Kidney epithelial cell (primary cell): ENCODE results near the gene ALCAM. TPM values are rescaled to one million over a fixed set of nuclear protein-coding genes. Genes with fewer than 3 reads are reported as not detected.
"Not testable (repeated sequence)": the region's sequence is repeated elsewhere in the genome, so short reads cannot be mapped to it uniquely, and the experiment has no call there.

Experiments
- DNase-seq: peaks from one replicate; pipeline ENCODE4 v3.0.0-alpha.2; 2010; ENCODE audit warnings: low read depth
- H3K27me3 ChIP-seq: 2 replicates; pipeline ENCODE4 v1.6.0; 2011; ENCODE audit warnings: low read length; ENCODE audit not compliant: control insufficient read depth, insufficient read depth
- H3K36me3 ChIP-seq: 2 replicates; pipeline ENCODE4 v1.5.1; 2011; ENCODE audit warnings: low read length; ENCODE audit not compliant: control insufficient read depth, insufficient read depth
- H3K4me3 ChIP-seq: 2 replicates; pipeline ENCODE4 v1.5.1; 2011; ENCODE audit warnings: low read depth, mild to moderate bottlenecking, control low read depth, low read length
- total RNA-seq: library from RNA; depleted of rRNA; stranded (reverse); fragments of >200 nt; gene quantifications from 2 replicates; pipeline ENCODE4 v1.2.3, GENCODE V29; 2015
- TF ChIP-seq, protein P1 (sequence below): IDR thresholded peaks from 2 replicates; pipeline ENCODE4 v1.5.1; 2011; ENCODE audit warnings: mild to moderate bottlenecking, moderate library complexity, low read length, control low read depth, inconsistent platforms; ENCODE audit not compliant: insufficient read depth, poor library complexity, severe bottlenecking

The ALCAM gene
- total RNA-seq, 1 donor from 2014 or later = 82.3 TPM

DNA sequence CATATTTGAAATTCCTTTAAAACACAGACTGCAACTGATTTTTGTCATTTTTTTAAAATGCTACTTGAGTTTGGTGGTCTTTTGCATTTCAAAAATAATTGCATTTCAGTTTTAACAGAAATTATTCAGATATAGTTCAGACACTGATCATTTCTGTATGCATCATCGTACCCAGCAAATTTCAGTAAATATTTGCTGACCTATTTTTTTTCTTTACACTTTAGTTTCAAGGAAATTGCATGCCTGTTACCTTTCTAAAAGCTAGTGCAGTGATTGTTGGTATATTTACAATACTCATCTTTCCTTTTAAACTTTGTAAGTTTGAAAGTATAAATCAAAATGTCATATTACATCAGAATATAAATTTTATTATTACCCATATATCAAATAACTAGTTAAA lies 32.4 kb downstream of the ALCAM start:
- Histone ChIP-seq H3K27me3 (no peaks in the 10 kb centered on the region), H3K4me3 (no peak overlapping the region), H3K36me3 (peaks cover 3% of the 10 kb centered on the region)
- TF ChIP-seq, protein P1, sequence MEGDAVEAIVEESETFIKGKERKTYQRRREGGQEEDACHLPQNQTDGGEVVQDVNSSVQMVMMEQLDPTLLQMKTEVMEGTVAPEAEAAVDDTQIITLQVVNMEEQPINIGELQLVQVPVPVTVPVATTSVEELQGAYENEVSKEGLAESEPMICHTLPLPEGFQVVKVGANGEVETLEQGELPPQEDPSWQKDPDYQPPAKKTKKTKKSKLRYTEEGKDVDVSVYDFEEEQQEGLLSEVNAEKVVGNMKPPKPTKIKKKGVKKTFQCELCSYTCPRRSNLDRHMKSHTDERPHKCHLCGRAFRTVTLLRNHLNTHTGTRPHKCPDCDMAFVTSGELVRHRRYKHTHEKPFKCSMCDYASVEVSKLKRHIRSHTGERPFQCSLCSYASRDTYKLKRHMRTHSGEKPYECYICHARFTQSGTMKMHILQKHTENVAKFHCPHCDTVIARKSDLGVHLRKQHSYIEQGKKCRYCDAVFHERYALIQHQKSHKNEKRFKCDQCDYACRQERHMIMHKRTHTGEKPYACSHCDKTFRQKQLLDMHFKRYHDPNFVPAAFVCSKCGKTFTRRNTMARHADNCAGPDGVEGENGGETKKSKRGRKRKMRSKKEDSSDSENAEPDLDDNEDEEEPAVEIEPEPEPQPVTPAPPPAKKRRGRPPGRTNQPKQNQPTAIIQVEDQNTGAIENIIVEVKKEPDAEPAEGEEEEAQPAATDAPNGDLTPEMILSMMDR = no peak
- no peak for DNase-seq

DNA sequence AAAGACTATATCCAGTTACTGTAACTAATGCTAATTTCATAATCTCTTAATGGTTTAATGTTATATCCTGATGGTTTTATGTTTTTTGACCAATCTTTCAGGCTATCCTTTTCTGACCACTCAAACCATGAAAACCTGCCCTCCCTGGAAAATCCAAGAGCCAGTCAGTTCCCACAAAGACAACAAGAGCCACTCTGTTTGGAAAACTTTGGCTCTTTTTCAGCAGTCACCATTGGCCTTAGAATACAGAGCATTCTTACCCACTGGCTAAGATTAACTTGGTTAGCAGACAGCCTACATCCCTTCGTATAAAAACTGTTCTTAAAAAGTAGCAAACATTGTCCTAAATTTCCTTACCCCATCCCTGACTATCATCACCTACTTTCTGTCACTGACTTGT lies 32.9 kb downstream of the ALCAM start:
- no peak for DNase-seq
- Histone ChIP-seq H3K4me3 (no peak overlapping the region), H3K36me3 (peaks cover 3% of the 10 kb centered on the region), H3K27me3 (no peaks in the 10 kb centered on the region)
- TF ChIP-seq, protein P1 = no peak

DNA sequence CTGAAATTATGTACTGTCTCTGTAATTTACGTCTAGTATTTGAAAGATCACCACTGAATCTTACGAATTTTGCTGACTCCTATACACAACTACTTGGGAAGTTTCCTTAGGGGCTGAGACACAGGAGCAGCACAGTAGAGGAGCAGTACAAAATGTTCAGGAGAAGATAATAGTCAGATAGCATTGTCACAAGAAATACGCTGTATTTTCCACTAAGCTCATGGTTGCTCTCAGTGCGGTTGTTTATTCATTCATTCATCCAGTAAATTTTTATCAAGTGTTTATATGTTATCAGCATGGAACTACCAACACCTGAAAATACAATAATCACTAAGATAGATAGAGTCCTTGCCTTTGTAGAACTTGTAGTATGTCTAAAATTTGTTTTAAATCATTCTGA lies 34.5 kb downstream of the ALCAM start:
- H3K4me3 ChIP-seq = no peak overlapping the region
- DNase-seq = no peak
- H3K27me3 ChIP-seq = no peaks in the 10 kb centered on the region
- H3K36me3 ChIP-seq = peaks cover 3% of the 10 kb centered on the region
- TF ChIP-seq, protein P1 = no peak

- Histone ChIP-seq H3K36me3 (peaks cover 3% of the 10 kb centered on the region), H3K4me3 (no peak overlapping the region), H3K27me3 (no peaks in the 10 kb centered on the region)
- TF ChIP-seq, protein P1 = no peak
- peak; percentile 61 for DNase-seq
Observed at GRCh38 chr3:105401691-105402149, 35.0 kb downstream of the ALCAM start.

GRCh38 chr3:105402287-105402801 lies 35.6 kb downstream of the ALCAM start:
- TF ChIP-seq, protein P1 = no peak
- Histone ChIP-seq H3K27me3 (no peaks in the 10 kb centered on the region), H3K36me3 (peaks cover 3% of the 10 kb centered on the region), H3K4me3 (no peak overlapping the region)
- peak; percentile 77 for DNase-seq

DNA sequence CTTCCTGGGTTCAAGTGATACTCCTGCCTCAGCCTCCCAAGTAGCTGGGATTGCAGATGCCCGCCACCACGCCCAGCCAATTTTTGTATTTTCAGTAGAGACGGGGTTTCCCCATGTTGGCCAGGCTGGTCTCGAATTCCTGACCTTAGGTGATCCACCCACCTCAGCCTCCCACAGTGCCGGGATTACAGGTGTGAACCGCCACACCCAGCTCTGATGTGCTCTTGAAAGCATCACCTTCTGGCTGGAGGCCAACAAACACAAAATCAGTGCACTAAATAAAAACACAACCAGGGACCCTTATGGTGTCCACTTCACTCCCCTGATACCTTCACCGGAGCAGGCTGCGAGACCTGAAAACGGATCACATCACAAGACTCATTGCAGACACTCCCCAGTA lies 36.3 kb downstream of the ALCAM start:
- DNase-seq, H3K36me3 ChIP-seq, H3K27me3 ChIP-seq, H3K4me3 ChIP-seq: not testable (repeated sequence)
